ENCODE data around the gene SEPTIN14. TPM values are rescaled to one million over a fixed set of nuclear protein-coding genes. Genes with fewer than 3 reads are reported as not detected.

SEPTIN14 gene
- total and polyA plus RNA-seq, 2 experiments from 2014 or later: not detected

DNA sequence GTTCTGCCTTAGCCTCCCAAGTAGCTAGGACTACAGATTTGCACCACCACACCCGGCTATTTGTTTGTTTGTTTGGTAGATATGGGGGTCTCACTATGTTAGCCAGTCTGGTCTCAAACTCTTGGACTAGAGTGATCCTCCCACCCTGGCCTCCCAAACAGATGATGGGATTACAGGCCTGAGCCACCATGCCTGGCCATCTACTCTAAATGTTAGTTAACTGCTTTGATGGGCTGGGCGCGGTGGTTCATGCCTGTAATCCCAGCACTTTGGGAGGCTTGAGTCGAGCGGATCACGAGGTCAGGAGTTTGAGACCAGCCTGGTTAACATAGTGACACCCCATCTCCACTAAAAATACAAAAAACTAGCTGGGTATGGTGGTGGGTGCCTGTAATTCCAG, 74.8 kb downstream of the SEPTIN14 start (continued):
- TF ChIP-seq, protein P1, sequence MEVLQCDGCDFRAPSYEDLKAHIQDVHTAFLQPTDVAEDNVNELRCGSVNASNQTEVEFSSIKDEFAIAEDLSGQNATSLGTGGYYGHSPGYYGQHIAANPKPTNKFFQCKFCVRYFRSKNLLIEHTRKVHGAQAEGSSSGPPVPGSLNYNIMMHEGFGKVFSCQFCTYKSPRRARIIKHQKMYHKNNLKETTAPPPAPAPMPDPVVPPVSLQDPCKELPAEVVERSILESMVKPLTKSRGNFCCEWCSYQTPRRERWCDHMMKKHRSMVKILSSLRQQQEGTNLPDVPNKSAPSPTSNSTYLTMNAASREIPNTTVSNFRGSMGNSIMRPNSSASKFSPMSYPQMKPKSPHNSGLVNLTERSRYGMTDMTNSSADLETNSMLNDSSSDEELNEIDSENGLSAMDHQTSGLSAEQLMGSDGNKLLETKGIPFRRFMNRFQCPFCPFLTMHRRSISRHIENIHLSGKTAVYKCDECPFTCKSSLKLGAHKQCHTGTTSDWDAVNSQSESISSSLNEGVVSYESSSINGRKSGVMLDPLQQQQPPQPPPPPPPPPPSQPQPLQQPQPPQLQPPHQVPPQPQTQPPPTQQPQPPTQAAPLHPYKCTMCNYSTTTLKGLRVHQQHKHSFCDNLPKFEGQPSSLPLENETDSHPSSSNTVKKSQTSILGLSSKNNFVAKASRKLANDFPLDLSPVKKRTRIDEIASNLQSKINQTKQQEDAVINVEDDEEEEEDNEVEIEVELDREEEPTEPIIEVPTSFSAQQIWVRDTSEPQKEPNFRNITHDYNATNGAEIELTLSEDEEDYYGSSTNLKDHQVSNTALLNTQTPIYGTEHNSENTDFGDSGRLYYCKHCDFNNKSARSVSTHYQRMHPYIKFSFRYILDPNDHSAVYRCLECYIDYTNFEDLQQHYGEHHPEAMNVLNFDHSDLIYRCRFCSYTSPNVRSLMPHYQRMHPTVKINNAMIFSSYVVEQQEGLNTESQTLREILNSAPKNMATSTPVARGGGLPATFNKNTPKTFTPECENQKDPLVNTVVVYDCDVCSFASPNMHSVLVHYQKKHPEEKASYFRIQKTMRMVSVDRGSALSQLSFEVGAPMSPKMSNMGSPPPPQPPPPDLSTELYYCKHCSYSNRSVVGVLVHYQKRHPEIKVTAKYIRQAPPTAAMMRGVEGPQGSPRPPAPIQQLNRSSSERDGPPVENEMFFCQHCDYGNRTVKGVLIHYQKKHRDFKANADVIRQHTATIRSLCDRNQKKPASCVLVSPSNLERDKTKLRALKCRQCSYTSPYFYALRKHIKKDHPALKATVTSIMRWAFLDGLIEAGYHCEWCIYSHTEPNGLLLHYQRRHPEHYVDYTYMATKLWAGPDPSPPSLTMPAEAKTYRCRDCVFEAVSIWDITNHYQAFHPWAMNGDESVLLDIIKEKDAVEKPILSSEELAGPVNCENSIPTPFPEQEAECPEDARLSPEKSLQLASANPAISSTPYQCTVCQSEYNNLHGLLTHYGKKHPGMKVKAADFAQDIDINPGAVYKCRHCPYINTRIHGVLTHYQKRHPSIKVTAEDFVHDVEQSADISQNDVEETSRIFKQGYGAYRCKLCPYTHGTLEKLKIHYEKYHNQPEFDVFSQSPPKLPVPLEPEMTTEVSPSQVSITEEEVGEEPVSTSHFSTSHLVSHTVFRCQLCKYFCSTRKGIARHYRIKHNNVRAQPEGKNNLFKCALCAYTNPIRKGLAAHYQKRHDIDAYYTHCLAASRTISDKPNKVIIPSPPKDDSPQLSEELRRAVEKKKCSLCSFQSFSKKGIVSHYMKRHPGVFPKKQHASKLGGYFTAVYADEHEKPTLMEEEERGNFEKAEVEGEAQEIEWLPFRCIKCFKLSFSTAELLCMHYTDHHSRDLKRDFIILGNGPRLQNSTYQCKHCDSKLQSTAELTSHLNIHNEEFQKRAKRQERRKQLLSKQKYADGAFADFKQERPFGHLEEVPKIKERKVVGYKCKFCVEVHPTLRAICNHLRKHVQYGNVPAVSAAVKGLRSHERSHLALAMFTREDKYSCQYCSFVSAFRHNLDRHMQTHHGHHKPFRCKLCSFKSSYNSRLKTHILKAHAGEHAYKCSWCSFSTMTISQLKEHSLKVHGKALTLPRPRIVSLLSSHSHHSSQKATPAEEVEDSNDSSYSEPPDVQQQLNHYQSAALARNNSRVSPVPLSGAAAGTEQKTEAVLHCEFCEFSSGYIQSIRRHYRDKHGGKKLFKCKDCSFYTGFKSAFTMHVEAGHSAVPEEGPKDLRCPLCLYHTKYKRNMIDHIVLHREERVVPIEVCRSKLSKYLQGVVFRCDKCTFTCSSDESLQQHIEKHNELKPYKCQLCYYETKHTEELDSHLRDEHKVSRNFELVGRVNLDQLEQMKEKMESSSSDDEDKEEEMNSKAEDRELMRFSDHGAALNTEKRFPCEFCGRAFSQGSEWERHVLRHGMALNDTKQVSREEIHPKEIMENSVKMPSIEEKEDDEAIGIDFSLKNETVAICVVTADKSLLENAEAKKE (CRISPR knock-in tag; IDR thresholded peaks at IDR 0.05): no peak
- TF ChIP-seq STAT1 (IDR thresholded peaks at IDR 0.05; ENCODE audit: unreplicated experiment) (no peak), NANOG (IDR thresholded peaks at IDR 0.05; ENCODE audit: borderline replicate concordance) (no peak), POLR2AphosphoS5 (IDR thresholded peaks at IDR 0.05; ENCODE audit: low read depth) (no peak), CREB1 (CRISPR knock-in tag; IDR thresholded peaks at IDR 0.05; ENCODE audit: low read depth) (no peak), EZH2phosphoT487 (IDR thresholded peaks at IDR 0.05; ENCODE audit: unreplicated experiment) (no peak), EZH2 (IDR thresholded peaks at IDR 0.05; ENCODE audit: low read depth, unreplicated experiment) (no peak), ZNF331 (CRISPR knock-in tag; IDR thresholded peaks at IDR 0.05; ENCODE audit: low read depth) (no peak)
- TF ChIP-seq, protein P2, sequence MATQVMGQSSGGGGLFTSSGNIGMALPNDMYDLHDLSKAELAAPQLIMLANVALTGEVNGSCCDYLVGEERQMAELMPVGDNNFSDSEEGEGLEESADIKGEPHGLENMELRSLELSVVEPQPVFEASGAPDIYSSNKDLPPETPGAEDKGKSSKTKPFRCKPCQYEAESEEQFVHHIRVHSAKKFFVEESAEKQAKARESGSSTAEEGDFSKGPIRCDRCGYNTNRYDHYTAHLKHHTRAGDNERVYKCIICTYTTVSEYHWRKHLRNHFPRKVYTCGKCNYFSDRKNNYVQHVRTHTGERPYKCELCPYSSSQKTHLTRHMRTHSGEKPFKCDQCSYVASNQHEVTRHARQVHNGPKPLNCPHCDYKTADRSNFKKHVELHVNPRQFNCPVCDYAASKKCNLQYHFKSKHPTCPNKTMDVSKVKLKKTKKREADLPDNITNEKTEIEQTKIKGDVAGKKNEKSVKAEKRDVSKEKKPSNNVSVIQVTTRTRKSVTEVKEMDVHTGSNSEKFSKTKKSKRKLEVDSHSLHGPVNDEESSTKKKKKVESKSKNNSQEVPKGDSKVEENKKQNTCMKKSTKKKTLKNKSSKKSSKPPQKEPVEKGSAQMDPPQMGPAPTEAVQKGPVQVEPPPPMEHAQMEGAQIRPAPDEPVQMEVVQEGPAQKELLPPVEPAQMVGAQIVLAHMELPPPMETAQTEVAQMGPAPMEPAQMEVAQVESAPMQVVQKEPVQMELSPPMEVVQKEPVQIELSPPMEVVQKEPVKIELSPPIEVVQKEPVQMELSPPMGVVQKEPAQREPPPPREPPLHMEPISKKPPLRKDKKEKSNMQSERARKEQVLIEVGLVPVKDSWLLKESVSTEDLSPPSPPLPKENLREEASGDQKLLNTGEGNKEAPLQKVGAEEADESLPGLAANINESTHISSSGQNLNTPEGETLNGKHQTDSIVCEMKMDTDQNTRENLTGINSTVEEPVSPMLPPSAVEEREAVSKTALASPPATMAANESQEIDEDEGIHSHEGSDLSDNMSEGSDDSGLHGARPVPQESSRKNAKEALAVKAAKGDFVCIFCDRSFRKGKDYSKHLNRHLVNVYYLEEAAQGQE (IDR thresholded peaks at IDR 0.05; ENCODE audit: unreplicated experiment): no peak
- TF ChIP-seq, protein P3, sequence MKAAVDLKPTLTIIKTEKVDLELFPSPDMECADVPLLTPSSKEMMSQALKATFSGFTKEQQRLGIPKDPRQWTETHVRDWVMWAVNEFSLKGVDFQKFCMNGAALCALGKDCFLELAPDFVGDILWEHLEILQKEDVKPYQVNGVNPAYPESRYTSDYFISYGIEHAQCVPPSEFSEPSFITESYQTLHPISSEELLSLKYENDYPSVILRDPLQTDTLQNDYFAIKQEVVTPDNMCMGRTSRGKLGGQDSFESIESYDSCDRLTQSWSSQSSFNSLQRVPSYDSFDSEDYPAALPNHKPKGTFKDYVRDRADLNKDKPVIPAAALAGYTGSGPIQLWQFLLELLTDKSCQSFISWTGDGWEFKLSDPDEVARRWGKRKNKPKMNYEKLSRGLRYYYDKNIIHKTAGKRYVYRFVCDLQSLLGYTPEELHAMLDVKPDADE (IDR thresholded peaks at IDR 0.05): no peak
